BJ (cell line): ENCODE results near the gene CLOCK. TPM values are rescaled to one million over a fixed set of nuclear protein-coding genes. Genes with fewer than 3 reads are reported as not detected.

ENCODE experiments used
- CTCF ChIA-PET: fragments of 350-600 bp; formaldehyde crosslinking; extraction: SDS; loops from one replicate; lab custom pipeline; 2021; ENCODE audit warnings: antibody characterized with exemption, inconsistent platforms; lab: Yijun Ruan, JAX
- POLR2A ChIA-PET: fragments of 300-600 bp; sonication (Branson Sonifier 250); formaldehyde crosslinking; extraction: SDS; loops from one replicate; lab custom pipeline; 2021; ENCODE audit warnings: antibody characterized with exemption; lab: Charles Lee
- DNase-seq: peaks from one replicate; pipeline ENCODE4 v3.0.0-alpha.2; 2011; ENCODE audit warnings: low read depth
- H3K27me3 ChIP-seq: 2 replicates; pipeline ENCODE4 v1.6.0; 2011; ENCODE audit warnings: low read length; ENCODE audit not compliant: control insufficient read depth, insufficient read depth
- H3K36me3 ChIP-seq: 2 replicates; pipeline ENCODE4 v1.5.1; 2011; ENCODE audit warnings: low read length; ENCODE audit not compliant: control insufficient read depth, insufficient read depth
- H3K4me3 ChIP-seq: 2 replicates; pipeline ENCODE4 v1.5.1; 2011; ENCODE audit warnings: low read depth, mild to moderate bottlenecking, control low read depth, low read length
- polyA plus RNA-seq: library from polyadenylated mRNA; depleted of rRNA; stranded (reverse); fragments of >200 nt; gene quantifications from 2 replicates; pipeline ENCODE4 v1.2.3, GENCODE V29; 2011
- TF ChIP-seq, protein P1 (sequence below): IDR thresholded peaks from 2 replicates; pipeline ENCODE4 v1.5.1; 2011; ENCODE audit warnings: low read depth, mild to moderate bottlenecking, control low read depth, inconsistent platforms, low read length, moderate library complexity; ENCODE audit not compliant: insufficient read depth

CLOCK gene
- polyA plus RNA-seq, 1 experiment = 14.5 TPM

- Histone ChIP-seq H3K27me3 (no peaks in the 10 kb centered on the region), H3K36me3 (no peaks in the 10 kb centered on the region), H3K4me3 (no peak overlapping the region)
- TF ChIP-seq, protein P1, sequence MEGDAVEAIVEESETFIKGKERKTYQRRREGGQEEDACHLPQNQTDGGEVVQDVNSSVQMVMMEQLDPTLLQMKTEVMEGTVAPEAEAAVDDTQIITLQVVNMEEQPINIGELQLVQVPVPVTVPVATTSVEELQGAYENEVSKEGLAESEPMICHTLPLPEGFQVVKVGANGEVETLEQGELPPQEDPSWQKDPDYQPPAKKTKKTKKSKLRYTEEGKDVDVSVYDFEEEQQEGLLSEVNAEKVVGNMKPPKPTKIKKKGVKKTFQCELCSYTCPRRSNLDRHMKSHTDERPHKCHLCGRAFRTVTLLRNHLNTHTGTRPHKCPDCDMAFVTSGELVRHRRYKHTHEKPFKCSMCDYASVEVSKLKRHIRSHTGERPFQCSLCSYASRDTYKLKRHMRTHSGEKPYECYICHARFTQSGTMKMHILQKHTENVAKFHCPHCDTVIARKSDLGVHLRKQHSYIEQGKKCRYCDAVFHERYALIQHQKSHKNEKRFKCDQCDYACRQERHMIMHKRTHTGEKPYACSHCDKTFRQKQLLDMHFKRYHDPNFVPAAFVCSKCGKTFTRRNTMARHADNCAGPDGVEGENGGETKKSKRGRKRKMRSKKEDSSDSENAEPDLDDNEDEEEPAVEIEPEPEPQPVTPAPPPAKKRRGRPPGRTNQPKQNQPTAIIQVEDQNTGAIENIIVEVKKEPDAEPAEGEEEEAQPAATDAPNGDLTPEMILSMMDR = 0 out of 2 replicates have a peak, but pooled peaks have one; percentile 17
- DNase-seq = no peak
- POLR2A ChIA-PET = no interaction called here
- CTCF ChIA-PET = interaction anchor here (0.7 to 1.3 kb wide), 2 partner anchors 14 to 138 kb away, joined by 3 read pairs; no protein-coding TSS in a partner anchor
Measured at GRCh38 chr4:55543858-55544257, 2.9 kb downstream of the CLOCK start.

DNA sequence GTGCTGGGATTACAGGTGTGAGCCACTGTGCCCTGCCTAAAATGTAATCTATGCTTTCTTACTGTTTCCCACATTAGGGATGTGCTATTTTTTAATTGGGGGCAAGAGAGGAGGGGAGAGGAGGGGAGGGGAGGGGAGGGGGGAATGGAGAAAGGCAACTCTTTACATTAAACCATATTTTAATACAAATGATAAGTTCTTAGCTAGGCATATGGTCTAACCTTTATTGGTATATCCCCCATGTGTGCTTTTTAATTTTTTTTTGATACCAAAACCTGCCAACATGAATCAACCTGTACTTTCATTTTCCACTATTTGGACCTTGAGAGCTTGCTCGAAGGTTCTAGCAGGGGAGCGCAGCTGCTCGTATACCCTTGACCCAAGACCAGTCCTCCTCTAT, 6.4 kb downstream of the CLOCK start:
- POLR2A ChIA-PET = interaction anchor here (0.6 kb wide), 1 partner anchor 36 kb away, joined by 32 read pairs; no protein-coding TSS in a partner anchor
- H3K4me3 ChIP-seq = no peak overlapping the region
- CTCF ChIA-PET = interaction anchor here (1.3 kb wide), 1 partner anchor 194 kb away, joined by 3 read pairs; the partner anchor contains the start of gene SRD5A3
- no peaks in the 10 kb centered on the region for H3K27me3 ChIP-seq
- TF ChIP-seq, protein P1 = no peak
- H3K36me3 ChIP-seq = no peaks in the 10 kb centered on the region
- DNase-seq = no peak

- H3K27me3 ChIP-seq = no peaks in the 10 kb centered on the region
- DNase-seq = no peak
- H3K36me3 ChIP-seq = no peaks in the 10 kb centered on the region
- ChIA-PET POLR2A (interaction anchor here (0.6 kb wide), 1 partner anchor 36 kb away, joined by 32 read pairs; no protein-coding TSS in a partner anchor), CTCF (interaction anchor here (1.3 kb wide), 1 partner anchor 194 kb away, joined by 3 read pairs; the partner anchor contains the start of gene SRD5A3)
- TF ChIP-seq, protein P1 = no peak
- no peak overlapping the region for H3K4me3 ChIP-seq
Measured at GRCh38 chr4:55539658-55540057, 7.1 kb downstream of the CLOCK start.

- H3K36me3 ChIP-seq = no peaks in the 10 kb centered on the region
- TF ChIP-seq, protein P1 = no peak
- CTCF ChIA-PET = no interaction called here
- DNase-seq = no peak
- no peak overlapping the region for H3K4me3 ChIP-seq
- POLR2A ChIA-PET = no interaction called here
- H3K27me3 ChIP-seq = no peaks in the 10 kb centered on the region
Measured at GRCh38 chr4:55538531-55538930, 8.2 kb downstream of the CLOCK start.

GRCh38 chr4:55534306-55534705, 12.4 kb downstream of the CLOCK start:
- ChIA-PET CTCF (no interaction called here), POLR2A (no interaction called here)

More at GRCh38 chr4:55534306-55534705, 12.4 kb downstream of the CLOCK start:
- H3K36me3 ChIP-seq = no peaks in the 10 kb centered on the region
- TF ChIP-seq, protein P1 = no peak
- no peak for DNase-seq
- H3K4me3 ChIP-seq = no peak overlapping the region
- H3K27me3 ChIP-seq = no peaks in the 10 kb centered on the region
